Breast epithelium (tissue), 4 donors: ENCODE measurements around the gene MYO19. TPM values are rescaled to one million over a fixed set of nuclear protein-coding genes. Genes with fewer than 3 reads are reported as not detected.
A peak's percentile ranks its signal among the peaks of the same experiment; 100 is the strongest.

Source experiments
- DNase-seq, 2 donors: peaks; one replicate each; pipeline ENCODE4 v3.0.0-alpha.2; 2019; ENCODE audit warnings: low spot score in 2 of 2
- H3K27ac ChIP-seq, 2 donors: fragments of 200-600 bp; sonication (generic) in 1 of 2; one replicate each; pipeline ENCODE4 v1.5.1; 2016 to 2019; ENCODE audit warnings: mild to moderate bottlenecking in 1 of 2
- H3K27me3 ChIP-seq, 2 donors: fragments of 200-600 bp; sonication (generic) in 1 of 2; one replicate each; pipeline versions ENCODE4 v1.5.1 to v1.6.0; 2017 to 2019; ENCODE audit warnings: control low read depth in 1 of 2, mild to moderate bottlenecking in 1 of 2
- H3K36me3 ChIP-seq: fragments of 200-600 bp; one replicate; pipeline ENCODE4 v1.5.1; 2019
- H3K4me1 ChIP-seq, 2 donors: fragments of 200-600 bp; sonication (generic); one replicate each; pipeline ENCODE4 v1.5.1; 2016 to 2019; ENCODE audit warnings: control low read depth in 1 of 2
- H3K4me3 ChIP-seq, 3 donors: fragments of 200-600 bp; sonication (generic); 1 replicate in 2 of 3; 2 replicates in 1 of 3; pipeline ENCODE4 v1.5.1; 2016 to 2019; ENCODE audit warnings: mild to moderate bottlenecking in 3 of 3, moderate library complexity in 2 of 3
- H3K9me3 ChIP-seq, 2 donors: fragments of 200-600 bp; sonication (generic) in 1 of 2; one replicate each; pipeline ENCODE4 v1.5.1; 2016 to 2019; ENCODE audit warnings: control low read depth in 1 of 2
- CTCF ChIP-seq, 3 donors: fragments of 450-650 bp; IDR thresholded peaks; one replicate each; pipeline ENCODE4 v1.5.1; 2016 to 2017; ENCODE audit warnings: antibody characterized with exemption in 3 of 3, mild to moderate bottlenecking in 3 of 3, moderate library complexity in 3 of 3
- POLR2A ChIP-seq: fragments of 450-650 bp; IDR thresholded peaks from one replicate; pipeline ENCODE4 v1.6.1; 2016; ENCODE audit warnings: antibody characterized with exemption, mild to moderate bottlenecking, moderate library complexity
- POLR2AphosphoS5 ChIP-seq, 3 donors: sonication (generic); formaldehyde crosslinking; IDR thresholded peaks; one replicate each; pipeline ENCODE4 v1.6.1; 2017; ENCODE audit warnings: antibody characterized with exemption in 3 of 3
- intact Hi-C: fragments of 100-400 bp; cut with DNase I; formaldehyde crosslinking; loops from one replicate; pipeline ENCODE4 v1.15.1; 2023; ENCODE audit warnings: low total_unique reads
- total RNA-seq, 3 donors: library from RNA; depleted of rRNA; stranded (reverse); fragments of >200 nt; gene quantifications; one replicate each; pipeline ENCODE4 v1.1.0, GENCODE V29; 2016

The MYO19 gene
- total RNA-seq, 3 donors from 2014 or later: 28.6 to 86.9 (median 71.3) TPM

GRCh38 chr17:36463916-36464764, 70.5 kb downstream of the MYO19 start:
- no peaks in the 10 kb centered on the region for H3K9me3 ChIP-seq
- H3K27ac ChIP-seq: no peak overlapping the region
- TF ChIP-seq POLR2A (no peak), CTCF (IDR thresholded peaks at IDR 0.05) (no peak), POLR2AphosphoS5 (IDR thresholded peaks at IDR 0.05) (no peak)
- DNase-seq: peak in 1 of 2 donors; percentile 63
- H3K4me3 ChIP-seq: no peak overlapping the region
- intact Hi-C loops: no loop called here
- H3K4me1 ChIP-seq: no peaks in the 10 kb centered on the region
- peaks cover 8 to 59% of the 10 kb centered on the region in 2 donors for H3K27me3 ChIP-seq
- no peaks in the 10 kb centered on the region for H3K36me3 ChIP-seq

GRCh38 chr17:36461330-36462110, 73.1 kb downstream of the MYO19 start:
- H3K27me3 ChIP-seq: peaks cover 8 to 48% of the 10 kb centered on the region in 2 donors
- intact Hi-C loops: no loop called here

GRCh38 chr17:36460265-36460937, 74.3 kb downstream of the MYO19 start:
- Histone ChIP-seq H3K4me3 (no peak overlapping the region), H3K36me3 (no peaks in the 10 kb centered on the region), H3K4me1 (no peaks in the 10 kb centered on the region), H3K27me3 (peaks cover 8 to 43% of the 10 kb centered on the region in 2 donors), H3K27ac (no peak overlapping the region), H3K9me3 (no peaks in the 10 kb centered on the region)
- TF ChIP-seq POLR2A (no peak), CTCF (IDR thresholded peaks at IDR 0.05) (no peak), POLR2AphosphoS5 (IDR thresholded peaks at IDR 0.05) (no peak)
- no peak for DNase-seq
- intact Hi-C loops: no loop called here

More at GRCh38 chr17:36461330-36462110, 73.1 kb downstream of the MYO19 start:
- TF ChIP-seq CTCF (IDR thresholded peaks at IDR 0.05): no peak
- DNase-seq: no peak
- H3K27ac ChIP-seq: no peak overlapping the region
- no peak overlapping the region for H3K4me3 ChIP-seq
- no peaks in the 10 kb centered on the region for H3K36me3 ChIP-seq
- no peaks in the 10 kb centered on the region for H3K9me3 ChIP-seq
- no peaks in the 10 kb centered on the region for H3K4me1 ChIP-seq

- no peak overlapping the region for H3K4me3 ChIP-seq
- no peaks in the 10 kb centered on the region for H3K9me3 ChIP-seq
- DNase-seq: no peak
- peaks cover 7 to 35% of the 10 kb centered on the region in 2 donors for H3K27me3 ChIP-seq
- no peaks in the 10 kb centered on the region for H3K36me3 ChIP-seq
- H3K27ac ChIP-seq: no peak overlapping the region
- H3K4me1 ChIP-seq: no peaks in the 10 kb centered on the region
- intact Hi-C loops: no loop called here
- TF ChIP-seq CTCF (IDR thresholded peaks at IDR 0.05) (no peak), POLR2AphosphoS5 (IDR thresholded peaks at IDR 0.05) (no peak), POLR2A (no peak)
Measured at GRCh38 chr17:36459601-36460000, 75.1 kb downstream of the MYO19 start.
